CD4-positive, CD25-positive, alpha-beta regulatory T cell (primary cell): ENCODE data around the gene KCNAB3. TPM values are rescaled to one million over a fixed set of nuclear protein-coding genes. Genes with fewer than 3 reads are reported as not detected.

Source experiments
- ATAC-seq, 2 donors: fragments of 150-1000 bp; cut with Tn5 transposase; one replicate each; pipeline ENCODE4 v1.10.0; 2021; ENCODE audit warnings: low read depth in 2 of 2, moderate number of reproducible peaks in 2 of 2, moderate library complexity in 1 of 2
- DNase-seq, 3 donors: peaks; one replicate each; pipeline versions ENCODE4 v3.0.0 to v3.0.0-alpha.2; 2012 to 2022; ENCODE audit warnings: mixed read lengths in 1 of 3
- H3K27ac ChIP-seq: one replicate; pipeline ENCODE4 v1.7.0; 2013; ENCODE audit warnings: mild to moderate bottlenecking, low read length; ENCODE audit not compliant: insufficient read depth, poor library complexity, severe bottlenecking
- H3K27me3 ChIP-seq: one replicate; pipeline ENCODE4 v1.7.0; 2013; ENCODE audit warnings: low read length; ENCODE audit not compliant: control insufficient read depth, insufficient read depth
- H3K36me3 ChIP-seq: one replicate; pipeline ENCODE4 v1.7.0; 2013; ENCODE audit warnings: mild to moderate bottlenecking, low read length, moderate library complexity; ENCODE audit not compliant: control insufficient read depth, insufficient read depth
- H3K4me1 ChIP-seq: 2 replicates; pipeline ENCODE4 v1.7.0; 2013; ENCODE audit warnings: mild to moderate bottlenecking, low read length; ENCODE audit not compliant: insufficient read depth, control insufficient read depth, poor library complexity, severe bottlenecking
- H3K4me3 ChIP-seq: one replicate; pipeline ENCODE4 v1.7.0; 2013; ENCODE audit warnings: low read depth, mild to moderate bottlenecking, low read length, moderate library complexity
- H3K9me3 ChIP-seq, 2 experiments: 1 replicate in 1 of 2; 2 replicates in 1 of 2; pipeline ENCODE4 v1.7.0; 2013; ENCODE audit warnings: low read length in 2 of 2, mild to moderate bottlenecking in 1 of 2, moderate library complexity in 1 of 2; ENCODE audit not compliant: control insufficient read depth in 2 of 2
- H3K27ac Mint-ChIP-seq, 3 donors: one replicate each; pipeline ENCODE4 v1.8.0; 2020 to 2022; ENCODE audit warnings: mild to moderate bottlenecking in 3 of 3, mixed read lengths in 3 of 3, moderate library complexity in 2 of 3
- H3K27me3 Mint-ChIP-seq: one replicate; pipeline ENCODE4 v1.8.0; 2022; ENCODE audit warnings: mild to moderate bottlenecking, mixed read lengths
- H3K36me3 Mint-ChIP-seq: one replicate; pipeline ENCODE4 v1.8.0; 2020; ENCODE audit warnings: mixed read lengths
- H3K4me1 Mint-ChIP-seq, 4 donors: one replicate each; pipeline ENCODE4 v1.8.0; 2020 to 2022; ENCODE audit warnings: mixed read lengths in 4 of 4, mild to moderate bottlenecking in 1 of 4
- H3K4me3 Mint-ChIP-seq, 4 donors: one replicate each; pipeline ENCODE4 v1.8.0; 2020 to 2022; ENCODE audit warnings: mild to moderate bottlenecking in 4 of 4, mixed read lengths in 4 of 4, moderate library complexity in 3 of 4
- H3K9me3 Mint-ChIP-seq, 7 donors: one replicate each; pipeline ENCODE4 v1.8.0; 2020 to 2022; ENCODE audit warnings: mixed read lengths in 7 of 7, mild to moderate bottlenecking in 3 of 7, moderate library complexity in 2 of 7
- polyA plus RNA-seq, 4 donors: library from polyadenylated mRNA; unstranded; fragments of 300-500 nt; fragmentation: Illumina TruSeq; gene quantifications; one replicate each; pipeline ENCODE4 v1.2.3, GENCODE V29; 2021
- total RNA-seq: library from RNA; stranded (reverse); gene quantifications from one replicate; pipeline ENCODE4 v1.2.3, GENCODE V29; 2022

The KCNAB3 gene
- total and polyA plus RNA-seq, 5 donors from 2014 or later, result 0.06 to 8.0 (median 0.21) TPM; not detected in 1

- Mint-ChIP-seq H3K36me3 (no peaks in the 10 kb centered on the region), H3K4me1 (peaks cover 3 to 28% (median 12%) of the 10 kb centered on the region in 4 donors), H3K4me3 (peak overlapping the region; percentile 82 to 96 (median 88)), H3K27me3 (no peaks in the 10 kb centered on the region), H3K27ac (peak overlapping the region; percentile 94 to 99 (median 97)), H3K9me3 (no peaks in the 10 kb centered on the region)
- H3K4me3 ChIP-seq, result peak overlapping the region; percentile 74
- H3K36me3 ChIP-seq, result no peaks in the 10 kb centered on the region
- ATAC-seq (peak; percentile 14 to 22), DNase-seq (no peak)
- no peaks in the 10 kb centered on the region for H3K9me3 ChIP-seq
- peak overlapping the region; percentile 78 for H3K27ac ChIP-seq
- peaks cover 16% of the 10 kb centered on the region for H3K4me1 ChIP-seq
- H3K27me3 ChIP-seq, result no peaks in the 10 kb centered on the region
Observed at GRCh38 chr17:7922269-7922844, 7.3 kb downstream of the KCNAB3 start.

GRCh38 chr17:7916808-7917207, 12.8 kb downstream of the KCNAB3 start:
- peak in 1 of 3 donors; percentile 50 for DNase-seq
- Mint-ChIP-seq H3K4me3 (peak overlapping the region; percentile 84 to 95 (median 91)), H3K27ac (peak overlapping the region; percentile 86 to 95 (median 88)), H3K36me3 (no peaks in the 10 kb centered on the region), H3K27me3 (no peaks in the 10 kb centered on the region), H3K9me3 (no peaks in the 10 kb centered on the region), H3K4me1 (peaks cover 17 to 47% (median 25%) of the 10 kb centered on the region in 4 donors)
- H3K9me3 ChIP-seq, result no peaks in the 10 kb centered on the region
- peak overlapping the region; percentile 80 for H3K27ac ChIP-seq
- H3K36me3 ChIP-seq, result peaks cover 3% of the 10 kb centered on the region
- H3K4me1 ChIP-seq, result peaks cover 27% of the 10 kb centered on the region
- ATAC-seq, result no peak
- peak overlapping the region; percentile 27 for H3K4me3 ChIP-seq
- no peaks in the 10 kb centered on the region for H3K27me3 ChIP-seq

GRCh38 chr17:7916385-7916682, 13.3 kb downstream of the KCNAB3 start:
- peaks cover 27% of the 10 kb centered on the region for H3K4me1 ChIP-seq
- peak overlapping the region; percentile 27 for H3K4me3 ChIP-seq
- H3K9me3 Mint-ChIP-seq, result no peaks in the 10 kb centered on the region
- H3K27ac Mint-ChIP-seq, result peak overlapping the region; percentile 86 to 95 (median 88)
- H3K27me3 Mint-ChIP-seq, result no peaks in the 10 kb centered on the region
- H3K36me3 Mint-ChIP-seq, result no peaks in the 10 kb centered on the region
- H3K4me1 Mint-ChIP-seq, result peaks cover 17 to 45% (median 24%) of the 10 kb centered on the region in 4 donors
- peak overlapping the region; percentile 84 to 95 (median 91) for H3K4me3 Mint-ChIP-seq
- H3K9me3 ChIP-seq, result no peaks in the 10 kb centered on the region
- H3K36me3 ChIP-seq, result peaks cover 8% of the 10 kb centered on the region
- H3K27ac ChIP-seq, result peak overlapping the region; percentile 80
- H3K27me3 ChIP-seq, result no peaks in the 10 kb centered on the region
- ATAC-seq (no peak), DNase-seq (no peak)

- H3K4me1 Mint-ChIP-seq, result peaks cover 11 to 49% (median 24%) of the 10 kb centered on the region in 4 donors
- no peaks in the 10 kb centered on the region for H3K27me3 Mint-ChIP-seq
- DNase-seq, result peak; percentile 80 to 86 (median 82)
- no peaks in the 10 kb centered on the region for H3K9me3 Mint-ChIP-seq
- peak within 1 kb of the TSS; percentile 87 to 95 (median 91) for H3K4me3 Mint-ChIP-seq
- H3K27ac Mint-ChIP-seq, result peak within 1 kb of the TSS; percentile 86 to 96 (median 95)
- ATAC-seq, result peak; percentile 77 to 79
- peak within 1 kb of the TSS; percentile 75 for H3K4me3 ChIP-seq
- H3K27me3 ChIP-seq, result no peaks in the 10 kb centered on the region
- peaks cover 5% of the 10 kb centered on the region for H3K36me3 Mint-ChIP-seq
- peaks cover 13% of the 10 kb centered on the region for H3K36me3 ChIP-seq
- peak within 1 kb of the TSS; percentile 80 for H3K27ac ChIP-seq
- H3K4me1 ChIP-seq, result peaks cover 27% of the 10 kb centered on the region
- no peaks in the 10 kb centered on the region for H3K9me3 ChIP-seq
Observed at GRCh38 chr17:7915611-7916384, 13.9 kb downstream of the KCNAB3 start, which contains the start of gene RNF227. TSS of gene RNF227 (minus strand) at chr17:7916289. CDS start at chr17:7916195, 94 bp downstream.

GRCh38 chr17:7915179-7915610, 14.5 kb downstream of the KCNAB3 start:
- DNase-seq, result no peak
- ATAC-seq, result peak; percentile 20 to 22
- peak overlapping the region; percentile 75 for H3K4me3 ChIP-seq
- no peaks in the 10 kb centered on the region for H3K27me3 Mint-ChIP-seq
- peak overlapping the region; percentile 87 to 94 (median 88) for H3K4me3 Mint-ChIP-seq
- no peaks in the 10 kb centered on the region for H3K27me3 ChIP-seq
- peaks cover 27% of the 10 kb centered on the region for H3K4me1 ChIP-seq
- peak overlapping the region; percentile 80 for H3K27ac ChIP-seq
- H3K36me3 Mint-ChIP-seq, result peaks cover 11% of the 10 kb centered on the region
- no peaks in the 10 kb centered on the region for H3K9me3 ChIP-seq
- H3K4me1 Mint-ChIP-seq, result peaks cover 9 to 49% (median 24%) of the 10 kb centered on the region in 4 donors
- H3K27ac Mint-ChIP-seq, result peak overlapping the region; percentile 74 to 96 (median 86)
- peaks cover 19% of the 10 kb centered on the region for H3K36me3 ChIP-seq
- no peaks in the 10 kb centered on the region for H3K9me3 Mint-ChIP-seq

GRCh38 chr17:7912927-7913524, 16.6 kb downstream of the KCNAB3 start:
- H3K27ac Mint-ChIP-seq, result peak overlapping the region; percentile 7 to 87 (median 80)
- peaks cover 39% of the 10 kb centered on the region for H3K36me3 ChIP-seq
- no peaks in the 10 kb centered on the region for H3K27me3 Mint-ChIP-seq
- no peaks in the 10 kb centered on the region for H3K9me3 Mint-ChIP-seq
- no peaks in the 10 kb centered on the region for H3K9me3 ChIP-seq
- peaks cover 9 to 49% (median 24%) of the 10 kb centered on the region in 4 donors for H3K4me1 Mint-ChIP-seq
- peak overlapping the region; percentile 47 for H3K27ac ChIP-seq
- peak; percentile 46 to 54 for ATAC-seq
- no peak overlapping the region for H3K4me3 ChIP-seq
- DNase-seq, result peak; percentile 42 to 88 (median 75)
- H3K4me3 Mint-ChIP-seq, result peak overlapping the region in 3 of 4 donors; percentile 52 to 91 (median 80)
- H3K36me3 Mint-ChIP-seq, result peaks cover 27% of the 10 kb centered on the region
- peaks cover 27% of the 10 kb centered on the region for H3K4me1 ChIP-seq
- H3K27me3 ChIP-seq, result no peaks in the 10 kb centered on the region

- Mint-ChIP-seq H3K27ac (peak overlapping the region in 1 of 3 donors; percentile 67), H3K9me3 (no peaks in the 10 kb centered on the region), H3K4me1 (peaks cover 9 to 34% (median 15%) of the 10 kb centered on the region in 4 donors), H3K4me3 (no peak overlapping the region), H3K36me3 (peaks cover 35% of the 10 kb centered on the region), H3K27me3 (no peaks in the 10 kb centered on the region)
- no peaks in the 10 kb centered on the region for H3K9me3 ChIP-seq
- no peak for DNase-seq
- no peaks in the 10 kb centered on the region for H3K27me3 ChIP-seq
- peaks cover 58% of the 10 kb centered on the region for H3K36me3 ChIP-seq
- no peak for ATAC-seq
- H3K27ac ChIP-seq, result no peak overlapping the region
- H3K4me3 ChIP-seq, result no peak overlapping the region
- peaks cover 16% of the 10 kb centered on the region for H3K4me1 ChIP-seq
Observed at GRCh38 chr17:7911116-7911515, 18.5 kb downstream of the KCNAB3 start.
